H9 (cell line): Measurements from ENCODE around the gene METTL18. TPM values are rescaled to one million over a fixed set of nuclear protein-coding genes. Genes with fewer than 3 reads are reported as not detected.

Experiments
- DNase-seq: peaks from one replicate; pipeline ENCODE4 v3.0.0-alpha.2; 2017
- H2AFZ ChIP-seq: one replicate; pipeline ENCODE4 v1.6.1; 2013; ENCODE audit warnings: mild to moderate bottlenecking, low read length, control low read depth, moderate library complexity
- H2AK5ac ChIP-seq: 2 replicates; pipeline ENCODE4 v1.6.1; 2013; ENCODE audit warnings: low read length, control low read depth, mixed read lengths; ENCODE audit not compliant: insufficient read length
- H2BK120ac ChIP-seq: one replicate; pipeline ENCODE4 v1.6.1; 2013; ENCODE audit warnings: low read depth, mild to moderate bottlenecking, low read length, control low read depth, inconsistent platforms; ENCODE audit not compliant: poor library complexity, severe bottlenecking
- H2BK12ac ChIP-seq: 2 replicates; pipeline ENCODE4 v1.6.1; 2013; ENCODE audit warnings: low read length, control low read depth, mixed read lengths, low read depth; ENCODE audit not compliant: insufficient read length
- H2BK15ac ChIP-seq: 2 replicates; pipeline ENCODE4 v1.6.1; 2013; ENCODE audit warnings: low read depth, low read length, control low read depth
- H2BK20ac ChIP-seq: one replicate; pipeline ENCODE4 v1.6.1; 2013; ENCODE audit warnings: low read depth, mild to moderate bottlenecking, low read length, control low read depth, inconsistent platforms; ENCODE audit not compliant: poor library complexity, severe bottlenecking
- H2BK5ac ChIP-seq: 2 replicates; pipeline ENCODE4 v1.6.1; 2013; ENCODE audit warnings: low read length, control low read depth, mixed read lengths; ENCODE audit not compliant: insufficient read length
- H3K14ac ChIP-seq: 2 replicates; pipeline ENCODE4 v1.6.1; 2013; ENCODE audit warnings: low read length, control low read depth; ENCODE audit not compliant: insufficient read depth
- H3K18ac ChIP-seq: 2 replicates; pipeline ENCODE4 v1.6.1; 2013; ENCODE audit warnings: low read depth, mild to moderate bottlenecking, mixed read lengths, low read length, control low read depth; ENCODE audit not compliant: insufficient read length
- H3K23ac ChIP-seq: 2 replicates; pipeline ENCODE4 v1.6.1; 2013; ENCODE audit warnings: low read length, control low read depth, mixed read lengths, low read depth; ENCODE audit not compliant: insufficient read length
- H3K23me2 ChIP-seq: 2 replicates; pipeline ENCODE4 v1.6.1; 2013; ENCODE audit warnings: low read depth, mild to moderate bottlenecking, mixed read lengths, low read length, control low read depth; ENCODE audit not compliant: insufficient read length, poor library complexity, severe bottlenecking
- H3K27ac ChIP-seq: 2 replicates; pipeline ENCODE4 v1.5.1; 2013; ENCODE audit warnings: low read length, control low read depth, mixed read lengths, low read depth; ENCODE audit not compliant: insufficient read length
- H3K27me3 ChIP-seq: 2 replicates; pipeline ENCODE4 v1.6.1; 2013; ENCODE audit warnings: low read length, control low read depth, inconsistent platforms; ENCODE audit not compliant: insufficient read depth
- H3K4ac ChIP-seq: 2 replicates; pipeline ENCODE4 v1.6.1; 2013; ENCODE audit warnings: low read depth, mild to moderate bottlenecking, control low read depth, inconsistent platforms, low read length, moderate library complexity
- H3K4me1 ChIP-seq: 2 replicates; pipeline ENCODE4 v1.6.1; 2013; ENCODE audit warnings: low read length, control low read depth, inconsistent platforms; ENCODE audit not compliant: insufficient read depth
- H3K4me2 ChIP-seq: 2 replicates; pipeline ENCODE4 v1.6.1; 2013; ENCODE audit warnings: low read length, control low read depth, mixed read lengths; ENCODE audit not compliant: insufficient read length, insufficient read depth
- H3K56ac ChIP-seq: 2 replicates; pipeline ENCODE4 v1.6.1; 2013; ENCODE audit warnings: low read depth, mild to moderate bottlenecking, mixed read lengths, low read length, control low read depth; ENCODE audit not compliant: insufficient read length
- H3K79me1 ChIP-seq: 2 replicates; pipeline ENCODE4 v1.6.1; 2013; ENCODE audit warnings: low read depth, mild to moderate bottlenecking, moderate library complexity, low read length, control low read depth, inconsistent platforms; ENCODE audit not compliant: insufficient read depth, poor library complexity, severe bottlenecking
- H3K79me2 ChIP-seq: 2 replicates; pipeline ENCODE4 v1.6.1; 2013; ENCODE audit warnings: low read length, control low read depth, inconsistent platforms; ENCODE audit not compliant: insufficient read depth
- H3K9ac ChIP-seq: 2 replicates; pipeline ENCODE4 v1.6.1; 2013; ENCODE audit warnings: low read length, control low read depth, mixed read lengths; ENCODE audit not compliant: insufficient read length; ENCODE audit errors: extremely low read depth
- H3K9me3 ChIP-seq: one replicate; pipeline ENCODE4 v1.6.1; 2013; ENCODE audit warnings: low read depth, low read length, inconsistent platforms; ENCODE audit not compliant: control insufficient read depth
- H3T11ph ChIP-seq: one replicate; pipeline ENCODE4 v1.6.1; 2013; ENCODE audit warnings: mild to moderate bottlenecking, low read length, control low read depth, inconsistent platforms
- H4K20me1 ChIP-seq: one replicate; pipeline ENCODE4 v1.6.1; 2013; ENCODE audit not compliant: control insufficient read depth, insufficient read length, insufficient read depth
- H4K5ac ChIP-seq: 2 replicates; pipeline ENCODE4 v1.6.1; 2013; ENCODE audit warnings: low read depth, mild to moderate bottlenecking, mixed read lengths, low read length, control low read depth; ENCODE audit not compliant: insufficient read length
- H4K8ac ChIP-seq: replicated peaks from 2 replicates; pipeline ENCODE4 v1.6.1; 2013; ENCODE audit warnings: low read length, control low read depth, mixed read lengths, low read depth; ENCODE audit not compliant: insufficient read length
- H4K91ac ChIP-seq: 2 replicates; pipeline ENCODE4 v1.6.1; 2013; ENCODE audit warnings: low read depth, mild to moderate bottlenecking, moderate library complexity, mixed read lengths, low read length, control low read depth; ENCODE audit not compliant: insufficient read length
- H3K27ac Mint-ChIP-seq, 3 experiments: 2 replicates in 2 of 3; 3 replicates in 1 of 3; pipeline ENCODE4 v1.8.0; 2020 to 2021; ENCODE audit warnings: mixed read lengths in 3 of 3, mild to moderate bottlenecking in 1 of 3, moderate library complexity in 1 of 3
- H3K27me3 Mint-ChIP-seq: 2 replicates; pipeline ENCODE4 v1.8.0; 2021; ENCODE audit warnings: low read depth, mild to moderate bottlenecking, moderate library complexity, mixed read lengths
- H3K36me3 Mint-ChIP-seq, 3 experiments: 2 replicates in 2 of 3; 3 replicates in 1 of 3; pipeline ENCODE4 v1.8.0; 2020 to 2021; ENCODE audit warnings: low read depth in 3 of 3, mixed read lengths in 3 of 3; ENCODE audit not compliant: insufficient read depth in 1 of 3
- H3K4me1 Mint-ChIP-seq, 2 experiments: 2 replicates each; pipeline ENCODE4 v1.8.0; 2020; ENCODE audit warnings: mixed read lengths in 2 of 2
- H3K4me3 Mint-ChIP-seq, 2 experiments: 2 replicates in 1 of 2; 3 replicates in 1 of 2; pipeline ENCODE4 v1.8.0; 2020 to 2021; ENCODE audit warnings: mild to moderate bottlenecking in 2 of 2, mixed read lengths in 2 of 2, moderate library complexity in 1 of 2
- H3K9me3 Mint-ChIP-seq, 2 experiments: 2 replicates in 1 of 2; 3 replicates in 1 of 2; pipeline ENCODE4 v1.8.0; 2020; ENCODE audit warnings: mild to moderate bottlenecking in 2 of 2, mixed read lengths in 2 of 2, moderate library complexity in 1 of 2
- WGBS: extraction: QIAGEN DNeasy Blood & Tissue Kit; methylation state at CpG from one replicate; pipeline ENCODE4 v1.1.7; 2013; ENCODE audit warnings: missing lambda C conversion rate, low lambda C conversion rate, mixed read lengths; ENCODE audit not compliant: insufficient read length; ENCODE audit errors: extremely low coverage; 5-methylcytosine and 5-hydroxymethylcytosine counted together
- total RNA-seq: library from RNA; stranded (reverse); gene quantifications from 2 replicates; pipeline ENCODE4 v1.2.1, GENCODE V29; 2021
- TF ChIP-seq, protein P1 (sequence below): fragments of 200-600 bp; sonication (generic); conservative IDR thresholded peaks from 3 replicates; pipeline ENCODE4 v1.8.0; 2021; ENCODE audit warnings: antibody characterized with exemption, mild to moderate bottlenecking

The METTL18 gene
- total RNA-seq, 1 experiment from 2014 or later, result 8.7 TPM

DNA sequence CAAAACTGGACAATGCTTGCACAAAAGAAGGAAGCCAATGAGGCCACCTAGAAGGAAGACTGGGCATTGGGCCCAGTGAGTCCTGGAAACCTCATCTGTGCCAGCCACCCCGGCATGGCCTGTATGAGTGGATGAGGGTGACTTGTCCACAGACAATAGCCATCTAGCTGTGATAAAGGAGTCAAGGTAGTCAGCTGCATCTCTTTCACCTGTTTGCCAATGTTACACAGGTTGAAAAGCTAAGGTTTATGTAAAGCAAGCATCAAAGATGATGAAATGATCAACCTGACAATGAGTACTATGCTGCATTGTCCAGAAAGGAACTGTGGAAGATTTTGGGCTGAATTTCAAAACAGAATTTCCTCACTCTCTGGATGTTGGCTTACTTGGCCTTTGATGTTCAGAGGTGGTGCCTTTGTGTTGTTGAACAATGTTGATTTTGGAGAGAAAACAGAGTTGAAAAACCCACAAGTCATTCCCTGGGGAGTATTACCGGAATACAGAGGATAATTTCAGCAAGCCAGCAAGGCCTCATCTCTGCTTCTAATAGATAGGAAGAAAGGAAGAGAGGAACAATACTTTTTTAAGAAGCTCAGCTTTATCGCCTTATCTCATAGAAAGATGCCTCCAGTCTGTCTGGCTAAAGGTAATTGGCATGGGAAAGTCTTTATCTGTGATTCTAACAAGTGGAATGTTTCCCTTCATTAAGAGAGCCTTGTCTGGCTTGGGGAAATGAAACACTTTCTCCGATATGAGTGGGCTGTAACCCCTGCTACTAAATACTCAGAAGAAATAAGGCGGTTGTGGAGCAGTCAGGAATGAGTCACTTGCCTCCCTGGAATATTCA is 49.5 kb downstream of the METTL18 start:
- DNase-seq, result no peak
- H3K56ac ChIP-seq, result no peak overlapping the region
- H3K27ac ChIP-seq, result no peak overlapping the region
- Mint-ChIP-seq H3K27me3 (peaks cover 3% of the 10 kb centered on the region), H3K4me3 (no peak overlapping the region), H3K36me3 (peaks cover 0 to 6% (median 0%) of the 10 kb centered on the region in 3 experiments; a peak in 2 of 7 replicates), H3K4me1 (peaks cover 26 to 34% of the 10 kb centered on the region in 2 experiments), H3K9me3 (peaks cover 5% of the 10 kb centered on the region in 2 experiments; a peak in 3 of 5 replicates), H3K27ac (0 out of 7 replicates have a peak overlapping the region, but pooled peaks of 1 of the 3 experiments have one; percentile 49)
- no peak overlapping the region for H3K4ac ChIP-seq
- no peak overlapping the region for H2BK15ac ChIP-seq
- H3K9ac ChIP-seq, result no peak overlapping the region
- H3K27me3 ChIP-seq, result no peaks in the 10 kb centered on the region
- H4K5ac ChIP-seq, result no peak overlapping the region
- no peaks in the 10 kb centered on the region for H3K79me1 ChIP-seq
- no CpG with 5 or more reads among the region's 5 CpGs for WGBS
- no peaks in the 10 kb centered on the region for H3K79me2 ChIP-seq
- H2BK12ac ChIP-seq, result no peak overlapping the region
- H3K4me2 ChIP-seq, result no peak overlapping the region
- H2AFZ ChIP-seq, result no peak overlapping the region
- H2BK20ac ChIP-seq, result no peak overlapping the region
- H3K23ac ChIP-seq, result no peak overlapping the region
- H2BK5ac ChIP-seq, result no peak overlapping the region
- H3K4me1 ChIP-seq, result peaks cover 5% of the 10 kb centered on the region; the same call in 1 of the 2 replicates
- no peak overlapping the region for H3T11ph ChIP-seq
- no peaks in the 10 kb centered on the region for H3K23me2 ChIP-seq
- no peak overlapping the region for H4K8ac ChIP-seq
- no peak overlapping the region for H3K14ac ChIP-seq
- no peak overlapping the region for H4K91ac ChIP-seq
- H4K20me1 ChIP-seq, result no peaks in the 10 kb centered on the region
- no peak overlapping the region for H3K18ac ChIP-seq
- TF ChIP-seq, protein P1, sequence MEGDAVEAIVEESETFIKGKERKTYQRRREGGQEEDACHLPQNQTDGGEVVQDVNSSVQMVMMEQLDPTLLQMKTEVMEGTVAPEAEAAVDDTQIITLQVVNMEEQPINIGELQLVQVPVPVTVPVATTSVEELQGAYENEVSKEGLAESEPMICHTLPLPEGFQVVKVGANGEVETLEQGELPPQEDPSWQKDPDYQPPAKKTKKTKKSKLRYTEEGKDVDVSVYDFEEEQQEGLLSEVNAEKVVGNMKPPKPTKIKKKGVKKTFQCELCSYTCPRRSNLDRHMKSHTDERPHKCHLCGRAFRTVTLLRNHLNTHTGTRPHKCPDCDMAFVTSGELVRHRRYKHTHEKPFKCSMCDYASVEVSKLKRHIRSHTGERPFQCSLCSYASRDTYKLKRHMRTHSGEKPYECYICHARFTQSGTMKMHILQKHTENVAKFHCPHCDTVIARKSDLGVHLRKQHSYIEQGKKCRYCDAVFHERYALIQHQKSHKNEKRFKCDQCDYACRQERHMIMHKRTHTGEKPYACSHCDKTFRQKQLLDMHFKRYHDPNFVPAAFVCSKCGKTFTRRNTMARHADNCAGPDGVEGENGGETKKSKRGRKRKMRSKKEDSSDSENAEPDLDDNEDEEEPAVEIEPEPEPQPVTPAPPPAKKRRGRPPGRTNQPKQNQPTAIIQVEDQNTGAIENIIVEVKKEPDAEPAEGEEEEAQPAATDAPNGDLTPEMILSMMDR, result no peak
- no peaks in the 10 kb centered on the region for H3K9me3 ChIP-seq
- H2BK120ac ChIP-seq, result no peak overlapping the region
- H2AK5ac ChIP-seq, result no peak overlapping the region

Other genes with a start within 250 kb of the METTL18 start
- 0.04 TPM in 2 replicates for gene F5, start 208.4 kb downstream of the METTL18 start, total RNA-seq
- gene SELP, start 164.8 kb downstream of the METTL18 start, total RNA-seq, result not detected in 2 replicates
- not detected in 2 replicates for gene SELL, start 83.3 kb downstream of the METTL18 start, total RNA-seq
- gene SELE, start 60.8 kb downstream of the METTL18 start, total RNA-seq, result not detected in 2 replicates
- 3.6 and 3.9 TPM in 2 replicates for gene SCYL3, start 99.0 kb upstream of the METTL18 start, total RNA-seq